ENCODE data around the gene TRIO.

TRIO gene

GRCh38 chr5:14145435-14146334 lies 2.5 kb downstream of the TRIO start:
- peak overlapping the region; percentile 93 for H3K4me3 ChIP-seq (ENCODE audit: low read depth, low read length)
- DNase-seq (ENCODE audit: low read depth), result no peak
- TF ChIP-seq CTCF (conservative IDR thresholded peaks at IDR 0.05; ENCODE audit: low read depth, low read length), result no peak

- H3K4me3 ChIP-seq (ENCODE audit: low read depth, low read length), result peak overlapping the region; percentile 93
- TF ChIP-seq CTCF (conservative IDR thresholded peaks at IDR 0.05; ENCODE audit: low read depth, low read length), result no peak
- DNase-seq (ENCODE audit: low read depth), result no peak
Observed at GRCh38 chr5:14146725-14147124, 3.6 kb downstream of the TRIO start.

GRCh38 chr5:14147210-14147609 lies 4.1 kb downstream of the TRIO start:
- H3K4me3 ChIP-seq (ENCODE audit: low read depth, low read length), result no peak overlapping the region
- TF ChIP-seq CTCF (conservative IDR thresholded peaks at IDR 0.05; ENCODE audit: low read depth, low read length), result no peak
- DNase-seq (ENCODE audit: low read depth), result no peak

DNA sequence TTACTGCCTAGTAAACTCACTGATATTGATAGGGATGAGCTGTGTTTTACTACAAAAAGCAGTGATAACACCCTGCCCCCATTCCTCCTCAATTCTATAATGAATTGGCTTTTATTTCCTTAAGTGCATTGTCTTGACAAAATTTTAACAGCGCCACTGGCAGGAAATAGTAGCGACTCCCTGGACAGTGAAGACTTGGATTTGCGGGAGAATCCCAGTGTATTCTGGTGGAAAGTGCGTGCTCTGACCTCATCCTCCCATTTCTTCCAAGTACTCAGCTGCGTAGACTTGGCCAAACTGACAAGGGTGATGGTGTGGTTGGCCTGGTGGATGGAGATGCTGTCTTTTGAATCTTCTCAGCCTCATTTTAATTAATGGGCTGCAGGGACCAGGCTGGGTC lies 5.3 kb downstream of the TRIO start:
- no peak for TF ChIP-seq CTCF (conservative IDR thresholded peaks at IDR 0.05; ENCODE audit: low read depth, low read length)
- no peak for DNase-seq (ENCODE audit: low read depth)
- no peak overlapping the region for H3K4me3 ChIP-seq (ENCODE audit: low read depth, low read length)

GRCh38 chr5:14148890-14149671 lies 5.9 kb downstream of the TRIO start:
- no peak for TF ChIP-seq CTCF (conservative IDR thresholded peaks at IDR 0.05; ENCODE audit: low read depth, low read length)
- no peak for DNase-seq (ENCODE audit: low read depth)
- no peak overlapping the region for H3K4me3 ChIP-seq (ENCODE audit: low read depth, low read length)

DNA sequence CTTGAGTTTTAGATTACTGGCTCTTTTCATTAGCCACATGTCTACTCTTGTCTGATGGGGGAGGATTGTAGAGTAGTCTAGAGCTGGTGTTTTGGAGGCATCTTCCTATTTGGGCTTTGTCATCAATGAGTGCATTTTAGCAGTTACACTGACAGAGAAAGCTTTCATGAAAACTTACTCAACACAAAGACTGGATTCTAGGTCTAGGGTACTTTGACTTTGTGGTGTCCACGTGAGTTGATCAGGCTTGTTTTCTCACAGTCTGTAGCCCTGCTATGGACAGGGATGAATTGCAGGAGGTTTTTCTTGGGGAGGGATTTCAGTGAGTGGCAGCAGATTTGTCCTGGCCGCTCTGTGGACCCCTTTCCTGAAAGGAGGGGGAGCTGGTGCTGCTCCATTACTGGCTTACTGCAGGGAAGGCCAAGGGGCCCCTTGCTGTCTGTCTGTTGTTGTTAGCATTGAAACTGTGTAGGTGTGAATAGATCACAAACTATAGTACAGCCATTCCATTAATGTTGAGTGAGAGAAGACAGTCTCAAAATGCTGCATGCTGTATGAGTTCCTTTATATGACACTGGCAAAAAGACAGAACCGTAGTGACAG lies 6.6 kb downstream of the TRIO start:
- TF ChIP-seq CTCF (conservative IDR thresholded peaks at IDR 0.05; ENCODE audit: low read depth, low read length), result no peak
- no peak for DNase-seq (ENCODE audit: low read depth)
- H3K4me3 ChIP-seq (ENCODE audit: low read depth, low read length), result no peak overlapping the region

Measured in choroid plexus epithelial cell (primary cell).